ENCODE measurements around the gene PARD3.
"Not testable (repeated sequence)": the region's sequence is repeated elsewhere in the genome, so short reads cannot be mapped to it uniquely, and the experiment has no call there.

The PARD3 gene

DNA sequence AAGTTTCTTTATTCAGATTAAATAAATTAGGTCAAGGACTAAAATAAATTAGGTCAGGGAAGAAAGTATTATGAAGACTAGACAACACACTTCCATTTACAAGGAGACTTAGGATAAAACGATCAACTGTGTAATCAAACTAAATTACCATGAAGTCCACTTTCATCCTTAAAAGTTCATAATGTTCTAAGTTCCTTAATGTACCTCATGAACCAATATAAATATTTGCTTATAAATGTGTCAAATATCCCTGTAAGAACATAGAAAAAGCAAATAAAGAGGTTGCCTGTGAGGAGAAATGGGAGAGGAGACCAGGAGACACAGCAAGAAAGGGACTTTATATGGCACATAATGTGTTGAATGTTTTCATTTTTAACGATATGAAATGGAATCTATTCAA lies 345.6 kb downstream of the PARD3 start:
- no peak for DNase-seq (ENCODE audit: low read depth in 2 of 2)

GRCh38 chr10:34467902-34468301 lies 347.2 kb downstream of the PARD3 start:
- DNase-seq (ENCODE audit: low read depth in 2 of 2), result no peak

- no peak for DNase-seq (ENCODE audit: low read depth in 2 of 2)
Measured at GRCh38 chr10:34467364-34467763, 347.7 kb downstream of the PARD3 start.

GRCh38 chr10:34465678-34466077 lies 349.4 kb downstream of the PARD3 start:
- no peak for DNase-seq (ENCODE audit: low read depth in 2 of 2)

DNA sequence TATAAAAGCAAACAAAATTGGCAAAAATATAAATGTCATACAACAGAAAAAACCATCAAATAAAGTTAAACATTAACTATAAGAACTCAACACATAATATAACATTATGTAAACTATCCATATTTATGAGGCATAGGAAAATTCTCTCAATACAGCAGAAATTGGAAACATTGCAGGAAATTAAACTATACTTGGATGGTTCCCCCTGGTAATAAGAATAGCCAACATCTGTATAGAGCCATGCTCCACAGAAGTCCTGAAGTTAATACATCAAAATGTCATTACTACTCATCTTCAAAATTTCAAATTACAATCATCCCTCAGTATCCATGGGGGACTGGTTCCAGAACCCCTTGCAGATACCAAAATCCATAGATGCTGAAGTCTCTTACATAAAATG lies 350.5 kb downstream of the PARD3 start:
- no peak for DNase-seq (ENCODE audit: low read depth in 2 of 2)

- no peak for DNase-seq (ENCODE audit: low read depth in 2 of 2)
Measured at GRCh38 chr10:34464000-34464399, 351.1 kb downstream of the PARD3 start.

DNA sequence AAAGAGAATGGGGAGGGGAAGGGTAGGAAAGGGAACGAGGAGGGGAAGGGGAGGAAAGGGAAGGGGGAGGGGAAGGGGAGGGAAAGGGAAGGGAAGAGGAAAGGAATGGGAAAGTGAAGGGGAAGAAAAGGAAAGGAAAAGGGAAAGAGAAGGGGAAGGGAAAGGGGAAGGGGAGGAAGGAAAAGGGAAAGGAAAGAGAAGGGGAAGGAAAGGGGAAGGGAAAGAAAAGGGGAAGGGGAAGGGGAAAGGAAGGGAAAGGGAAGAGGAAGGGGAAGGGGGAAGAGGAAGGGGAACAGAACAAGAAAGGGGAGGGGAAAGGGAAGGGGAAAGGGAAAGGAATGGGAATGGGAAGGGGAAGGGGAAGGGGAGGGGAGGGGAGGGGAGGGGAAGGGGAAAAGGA lies 352.1 kb downstream of the PARD3 start:
- no peak for DNase-seq (ENCODE audit: low read depth in 2 of 2)

- DNase-seq (ENCODE audit: low read depth in 2 of 2), result no peak
Measured at GRCh38 chr10:34462056-34462455, 353.0 kb downstream of the PARD3 start.

GRCh38 chr10:34454590-34455261 lies 360.4 kb downstream of the PARD3 start:
- DNase-seq (ENCODE audit: low read depth in 2 of 2), result no peak

DNA sequence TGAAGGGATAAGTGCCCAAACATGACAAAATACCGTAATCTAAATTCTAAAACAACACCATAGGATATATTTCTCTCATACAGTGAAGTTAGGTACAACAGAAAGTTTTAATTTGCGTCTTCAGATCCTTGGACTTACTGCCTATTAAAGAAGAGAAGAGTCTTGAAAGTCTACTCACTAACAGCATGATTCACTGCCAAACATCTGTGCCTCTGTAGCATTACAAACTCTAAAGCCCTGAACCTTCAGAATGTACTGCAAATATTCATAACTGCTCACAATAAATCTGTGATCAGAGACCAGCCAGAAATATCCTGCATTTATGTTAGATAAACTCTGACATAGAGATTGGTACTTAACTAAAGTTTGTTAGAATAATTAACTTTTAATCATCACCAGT lies 365.3 kb downstream of the PARD3 start:
- no peak for DNase-seq (ENCODE audit: low read depth in 2 of 2)

- DNase-seq (ENCODE audit: low read depth in 2 of 2), result no peak
Measured at GRCh38 chr10:34446049-34446448, 369.0 kb downstream of the PARD3 start.

DNA sequence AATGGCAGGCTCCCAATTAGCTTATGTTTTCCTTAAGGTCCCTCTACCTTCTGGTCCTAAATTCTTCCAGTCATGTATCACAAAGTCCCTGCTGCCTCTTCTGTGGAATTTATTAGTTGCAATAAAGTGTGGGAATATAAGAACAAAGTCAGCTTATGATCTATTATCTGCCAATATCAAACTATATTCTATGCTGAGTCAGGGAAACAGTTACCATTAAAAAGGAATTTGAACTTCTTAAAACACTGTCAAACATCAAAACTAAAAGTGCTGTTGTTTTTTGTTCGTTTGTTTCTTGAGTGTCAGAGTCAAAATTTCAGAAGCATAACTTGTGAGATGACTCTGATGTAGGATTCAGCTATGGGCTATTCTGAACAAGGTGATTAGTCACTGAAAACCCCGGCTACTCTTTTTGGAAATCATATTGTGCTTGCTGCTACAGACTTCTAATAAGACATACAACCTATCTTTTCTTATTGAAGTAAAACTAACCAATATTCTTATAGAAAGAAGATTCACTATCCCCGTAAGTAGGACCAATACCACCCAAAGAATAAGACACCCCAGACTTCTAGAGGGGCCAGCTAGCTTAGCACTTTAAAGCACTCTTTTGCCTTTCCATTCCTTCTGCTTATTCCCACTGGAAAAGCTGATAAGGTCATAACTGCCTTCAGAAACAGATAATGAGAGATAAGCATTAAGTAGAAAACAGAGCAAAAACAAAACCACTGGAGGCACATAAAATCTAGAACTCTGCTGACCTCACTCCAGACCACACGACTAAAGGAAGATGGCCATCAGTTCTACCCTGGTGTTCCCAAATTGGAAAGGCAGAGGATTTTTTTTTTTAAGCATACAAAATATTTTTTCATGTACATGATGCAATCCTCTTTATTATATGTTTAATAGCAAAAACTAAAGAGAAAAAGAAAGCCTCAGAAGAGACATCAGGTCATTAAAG lies 370.6 kb downstream of the PARD3 start:
- DNase-seq (ENCODE audit: low read depth in 2 of 2), result no peak

DNA sequence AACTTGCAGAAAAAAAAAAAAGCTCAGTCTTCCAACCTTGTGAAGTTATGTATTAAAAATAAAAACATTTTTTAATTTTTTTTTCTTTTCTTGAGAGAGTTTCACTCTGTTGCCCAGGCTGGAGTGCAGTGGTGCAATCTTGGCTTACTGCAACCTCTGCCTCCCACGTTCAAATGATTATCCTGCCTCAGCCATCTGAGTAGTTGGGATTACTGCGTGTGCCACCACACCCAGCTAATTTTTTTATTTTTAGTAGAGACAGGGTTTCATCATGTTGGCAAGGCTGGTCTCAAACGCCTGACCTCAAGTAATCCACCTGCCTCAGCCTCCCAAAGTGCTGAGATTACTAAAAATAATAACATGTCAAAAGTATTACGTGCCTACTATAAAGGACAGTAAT lies 375.7 kb downstream of the PARD3 start:
- DNase-seq (ENCODE audit: low read depth in 2 of 2), result not testable (repeated sequence)

- DNase-seq (ENCODE audit: low read depth in 2 of 2), result no peak
Measured at GRCh38 chr10:34438741-34439140, 376.4 kb downstream of the PARD3 start.

DNA sequence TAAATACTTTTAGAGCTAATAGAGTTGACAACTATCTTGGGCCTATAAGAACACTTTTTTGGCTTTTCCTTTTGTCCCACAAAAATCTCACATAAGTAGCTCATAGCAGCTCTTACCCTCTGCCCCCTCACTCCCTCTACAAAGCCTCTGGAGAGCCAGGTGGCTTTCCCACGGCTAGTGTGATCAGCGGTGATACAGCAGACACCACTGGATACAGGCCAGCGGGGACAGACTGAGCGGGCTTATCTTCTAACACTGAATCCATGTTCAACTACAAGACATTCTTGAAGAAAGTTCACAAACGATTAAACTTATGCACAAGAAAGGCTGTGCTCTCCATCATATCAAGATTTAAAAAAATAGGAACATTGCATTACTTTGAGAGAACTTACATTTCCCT lies 377.2 kb downstream of the PARD3 start:
- no peak for DNase-seq (ENCODE audit: low read depth in 2 of 2)

GRCh38 chr10:34434119-34434594 lies 380.9 kb downstream of the PARD3 start:
- DNase-seq (ENCODE audit: low read depth in 2 of 2), result no peak

DNA sequence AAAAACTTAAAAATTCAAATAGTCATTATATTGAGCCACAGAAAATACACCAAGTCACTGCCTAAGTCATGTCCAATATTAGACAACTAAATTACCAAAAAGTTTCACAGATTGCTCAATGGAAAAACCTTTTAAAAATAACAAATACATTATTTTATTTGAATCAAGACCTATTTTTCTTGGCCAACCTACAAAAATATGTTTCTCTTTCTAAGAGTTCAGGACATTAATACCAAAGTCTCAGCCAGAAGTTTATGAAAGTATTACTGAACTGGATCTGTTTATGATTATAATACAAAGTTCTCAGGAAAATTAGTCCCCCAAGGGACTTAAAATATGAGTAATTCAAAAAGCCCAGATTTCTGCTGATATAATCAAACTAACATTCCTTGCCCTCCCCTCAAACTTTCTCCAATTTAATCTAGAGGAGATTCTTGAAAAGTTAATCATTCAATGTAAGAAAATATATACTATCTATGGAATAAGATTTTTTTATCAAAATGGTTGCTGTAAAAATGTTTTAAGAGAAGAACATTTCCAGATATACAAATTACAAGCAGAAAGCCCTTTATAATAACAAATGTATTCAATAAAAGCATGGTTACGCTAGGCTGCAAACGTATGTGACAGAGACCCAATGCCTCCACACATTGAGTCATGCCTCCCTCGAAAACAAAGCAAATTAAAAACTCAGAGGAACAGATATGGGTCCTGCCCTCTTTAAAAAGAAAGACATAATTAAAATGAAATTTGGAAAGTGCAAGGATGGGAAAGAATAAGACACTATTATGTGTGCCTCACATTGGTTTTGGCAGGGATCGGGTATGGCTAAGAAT lies 381.6 kb downstream of the PARD3 start:
- no peak for DNase-seq (ENCODE audit: low read depth in 2 of 2)

GRCh38 chr10:34432589-34432988 lies 382.5 kb downstream of the PARD3 start:
- DNase-seq (ENCODE audit: low read depth in 2 of 2), result no peak

DNA sequence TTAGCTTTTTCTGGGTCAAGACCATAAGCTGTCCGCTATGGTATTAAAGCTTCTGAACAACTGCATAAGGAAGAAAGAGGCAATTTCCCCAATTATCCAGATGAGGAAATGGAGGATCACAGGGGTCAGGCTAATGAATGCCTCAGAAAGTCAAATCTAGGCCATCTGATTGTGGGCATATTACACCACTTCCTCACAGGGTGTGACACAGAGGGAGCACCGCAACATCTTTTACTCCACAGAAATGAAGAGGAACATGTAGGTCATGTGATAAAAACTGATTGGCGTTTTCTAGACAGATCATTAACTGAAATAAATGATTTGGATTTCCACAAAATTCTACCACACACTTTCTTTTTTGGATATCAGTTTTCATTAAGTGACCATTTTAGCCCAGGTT lies 384.4 kb downstream of the PARD3 start:
- DNase-seq (ENCODE audit: low read depth in 2 of 2), result no peak

- DNase-seq (ENCODE audit: low read depth in 2 of 2), result no peak
Measured at GRCh38 chr10:34428501-34428900, 386.6 kb downstream of the PARD3 start.

DNA sequence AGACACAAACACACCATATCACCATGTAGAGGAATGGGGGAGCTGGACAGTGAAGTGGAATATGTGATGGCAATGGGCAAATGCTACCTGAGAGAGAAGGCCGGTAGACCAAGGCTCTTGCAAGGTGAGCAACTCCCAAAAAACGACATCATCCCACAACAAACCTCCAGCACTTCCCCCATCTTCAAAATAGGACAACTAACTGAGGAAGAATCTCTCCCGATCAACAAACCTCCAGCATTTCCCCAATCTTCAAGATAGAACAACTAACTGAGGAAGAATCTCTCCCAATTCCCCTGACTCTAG lies 387.2 kb downstream of the PARD3 start:
- no peak for DNase-seq (ENCODE audit: low read depth in 2 of 2)

Measured in stimulated activated CD8-positive, alpha-beta memory T cell treated with anti-CD3 and anti-CD28 coated beads, Interleukin-2, amount 100 ng/mL, for 48 hours (primary cell).